ENCODE measurements around the gene PIK3R5. TPM values are rescaled to one million over a fixed set of nuclear protein-coding genes. Genes with fewer than 3 reads are reported as not detected.

Gene PIK3R5
- polyA plus RNA-seq, 2 of the 4 experiments (the other 2 are of a cell fraction): 0.01 TPM; not detected in 1

- TF ChIP-seq HMGXB4 (CRISPR knock-in tag; IDR thresholded peaks at IDR 0.05; ENCODE audit: borderline replicate concordance) (no peak), FOSB (CRISPR knock-in tag; IDR thresholded peaks at IDR 0.05) (no peak), ZNF302 (CRISPR knock-in tag; IDR thresholded peaks at IDR 0.05) (no peak), RARB (CRISPR knock-in tag; IDR thresholded peaks at IDR 0.05) (no peak), FOXS1 (CRISPR knock-in tag; IDR thresholded peaks at IDR 0.05) (no peak), CHD2 (IDR thresholded peaks at IDR 0.05; ENCODE audit: low read length, partially characterized antibody) (no peak)
These were observed 3.7 kb downstream of the PIK3R5 start (continued) for GRCh38 chr17:8961829-8962228.

- TF ChIP-seq HDAC2 (IDR thresholded peaks at IDR 0.05) (no peak), ELK1 (IDR thresholded peaks at IDR 0.05; ENCODE audit: low read depth, low read length) (no peak), RCOR1 (IDR thresholded peaks at IDR 0.05; ENCODE audit: low read depth, low read length) (no peak), MAZ (IDR thresholded peaks at IDR 0.05; ENCODE audit: borderline replicate concordance, low read depth, low read length) (no peak), HES2 (IDR thresholded peaks at IDR 0.05) (no peak), JUN (IDR thresholded peaks at IDR 0.05) (no peak), FOSL2 (IDR thresholded peaks at IDR 0.05) (no peak), FOSL2 (CRISPR knock-in tag; IDR thresholded peaks at IDR 0.05) (no peak), PBX3 (IDR thresholded peaks at IDR 0.05) (no peak), HOXB13 (CRISPR knock-in tag; IDR thresholded peaks at IDR 0.05; ENCODE audit: low read depth) (no peak), HMGXB4 (CRISPR knock-in tag; IDR thresholded peaks at IDR 0.05; ENCODE audit: borderline replicate concordance) (no peak), SREBF2 (IDR thresholded peaks at IDR 0.05) (no peak), ZC3H11A (IDR thresholded peaks at IDR 0.05) (no peak), CHD2 (IDR thresholded peaks at IDR 0.05; ENCODE audit: low read length, partially characterized antibody) (no peak), MAX (IDR thresholded peaks at IDR 0.05) (no peak), NPAS2 (CRISPR knock-in tag; IDR thresholded peaks at IDR 0.05; ENCODE audit: borderline replicate concordance) (no peak), MAFK (IDR thresholded peaks at IDR 0.05; ENCODE audit: partially characterized antibody) (no peak), ZSCAN20 (CRISPR knock-in tag; IDR thresholded peaks at IDR 0.05) (no peak), EP300 (IDR thresholded peaks at IDR 0.05) (no peak)
- 41% methylated on average over 9 of the region's 10 CpGs for whole genome bisulfite sequencing (ENCODE audit: missing lambda C conversion rate)
- no peak for FAIRE-seq
- H3K4me2 ChIP-seq: no peak overlapping the region
- ATAC-seq: peak in 1 of 2 experiments; percentile 31; a peak in 1 of 6 replicates
- H3K27ac ChIP-seq: no peak overlapping the region
- peaks cover 4% of the 10 kb centered on the region; the same call in 1 of the 3 replicates for H3K9me3 ChIP-seq
- no peaks in the 10 kb centered on the region for H3K4me1 ChIP-seq
- DNase-seq (ENCODE audit: low read depth in 1 of 2, low spot score in 1 of 2): no peak
- POLR2A ChIA-PET: no interaction called here
- no peak overlapping the region for H3K4me3 ChIP-seq
- CTCF ChIA-PET: interaction anchor here (2.9 kb wide), 1 partner anchor 38 kb away, joined by 13 read pairs; no protein-coding TSS in a partner anchor
These were observed 5.0 kb downstream of the PIK3R5 start for GRCh38 chr17:8960325-8961140.

Measured in A549 (cell line).